Stomach (tissue), 4 donors: ENCODE data around the gene PHRF1.

ENCODE experiments used
- POLR2AphosphoS5 ChIP-seq, 3 donors: sonication (generic); formaldehyde crosslinking; IDR thresholded peaks; one replicate each; pipeline ENCODE4 v1.6.1; 2016; ENCODE audit warnings: antibody characterized with exemption in 3 of 3
- TF ChIP-seq, protein P1 (sequence below), 7 experiments: fragments of 450-650 bp in 4 of 7; fragments of 200-600 bp in 3 of 7; sonication (generic) in 3 of 7; IDR thresholded peaks; one replicate each; pipeline ENCODE4 v1.5.1; 2016 to 2019; ENCODE audit warnings: antibody characterized with exemption in 7 of 7, control low read depth in 2 of 7, mild to moderate bottlenecking in 1 of 7

DNA sequence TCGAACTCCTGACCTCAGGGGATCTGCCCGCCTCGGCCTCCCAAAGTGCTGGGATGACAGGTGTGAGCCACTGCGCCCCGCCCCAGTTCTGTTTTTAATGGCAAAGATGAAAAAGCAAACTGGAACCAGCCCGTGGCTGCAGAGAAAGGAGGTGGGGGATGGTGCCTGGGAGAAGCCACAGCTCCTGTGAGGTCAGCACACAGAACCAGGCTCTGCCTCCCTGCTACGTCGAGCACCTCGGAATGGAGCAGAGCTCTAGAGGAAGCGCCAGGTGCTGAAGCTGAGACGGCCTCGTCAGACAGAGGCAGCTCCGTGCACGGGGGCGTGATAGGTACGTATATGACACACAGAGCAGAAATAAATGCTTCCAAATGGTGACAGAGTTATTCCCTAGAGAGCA, 69.3 kb downstream of the PHRF1 start:
- no peak for TF ChIP-seq POLR2AphosphoS5 (IDR thresholded peaks at IDR 0.05)
- TF ChIP-seq, protein P1, sequence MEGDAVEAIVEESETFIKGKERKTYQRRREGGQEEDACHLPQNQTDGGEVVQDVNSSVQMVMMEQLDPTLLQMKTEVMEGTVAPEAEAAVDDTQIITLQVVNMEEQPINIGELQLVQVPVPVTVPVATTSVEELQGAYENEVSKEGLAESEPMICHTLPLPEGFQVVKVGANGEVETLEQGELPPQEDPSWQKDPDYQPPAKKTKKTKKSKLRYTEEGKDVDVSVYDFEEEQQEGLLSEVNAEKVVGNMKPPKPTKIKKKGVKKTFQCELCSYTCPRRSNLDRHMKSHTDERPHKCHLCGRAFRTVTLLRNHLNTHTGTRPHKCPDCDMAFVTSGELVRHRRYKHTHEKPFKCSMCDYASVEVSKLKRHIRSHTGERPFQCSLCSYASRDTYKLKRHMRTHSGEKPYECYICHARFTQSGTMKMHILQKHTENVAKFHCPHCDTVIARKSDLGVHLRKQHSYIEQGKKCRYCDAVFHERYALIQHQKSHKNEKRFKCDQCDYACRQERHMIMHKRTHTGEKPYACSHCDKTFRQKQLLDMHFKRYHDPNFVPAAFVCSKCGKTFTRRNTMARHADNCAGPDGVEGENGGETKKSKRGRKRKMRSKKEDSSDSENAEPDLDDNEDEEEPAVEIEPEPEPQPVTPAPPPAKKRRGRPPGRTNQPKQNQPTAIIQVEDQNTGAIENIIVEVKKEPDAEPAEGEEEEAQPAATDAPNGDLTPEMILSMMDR (IDR thresholded peaks at IDR 0.05): no peak
